Measurements from ENCODE around the gene NPHP1.

GRCh38 chr2:110103061-110103961 lies 101.5 kb downstream of the NPHP1 start:
- TF ChIP-seq CTCF (IDR thresholded peaks at IDR 0.05) (no peak), EZH2 (IDR thresholded peaks at IDR 0.05; ENCODE audit: borderline replicate concordance, insufficient read depth, low read depth, low read length, poor library complexity, severe bottlenecking) (no peak)
